GM23338 (cell line): ENCODE results near the gene ZNF148. TPM values are rescaled to one million over a fixed set of nuclear protein-coding genes. Genes with fewer than 3 reads are reported as not detected.
"Not testable (repeated sequence)": the region's sequence is repeated elsewhere in the genome, so short reads cannot be mapped to it uniquely, and the experiment has no call there.

ENCODE experiments used
- ATAC-seq: fragments of 200-7000 bp; cut with Tn5 transposase; 3 replicates; pipeline ENCODE4 v1.9.1; 2020
- DNase-seq: peaks from one replicate; pipeline ENCODE4 v3.0.0-alpha.2; 2015; ENCODE audit warnings: low spot score
- H2AFZ ChIP-seq: fragments of 200-600 bp; sonication (generic); 2 replicates; pipeline ENCODE4 v1.8.0; 2016; ENCODE audit warnings: antibody characterized with exemption, mild to moderate bottlenecking, moderate library complexity
- H3F3A ChIP-seq: fragments of 200-600 bp; sonication (generic); replicated peaks from 2 replicates; pipeline ENCODE4 v1.8.0; 2017; ENCODE audit warnings: antibody characterized with exemption, mixed run types, low read depth
- H3K27ac ChIP-seq: fragments of 200-600 bp; sonication (generic); 2 replicates; pipeline ENCODE4 v1.6.1; 2016; ENCODE audit warnings: low read depth
- H3K27me3 ChIP-seq: fragments of 200-600 bp; sonication (generic); 2 replicates; pipeline ENCODE4 v1.8.0; 2016; ENCODE audit warnings: mild to moderate bottlenecking, mixed run types, moderate library complexity; ENCODE audit not compliant: insufficient read depth
- H3K36me3 ChIP-seq: fragments of 200-600 bp; sonication (generic); 2 replicates; pipeline ENCODE4 v1.8.0; 2016; ENCODE audit warnings: mild to moderate bottlenecking; ENCODE audit not compliant: insufficient read depth
- H3K4me1 ChIP-seq: fragments of 200-600 bp; sonication (generic); 2 replicates; pipeline ENCODE4 v1.8.0; 2016; ENCODE audit warnings: mild to moderate bottlenecking, moderate library complexity; ENCODE audit not compliant: insufficient read depth
- H3K4me2 ChIP-seq: fragments of 200-600 bp; sonication (generic); 2 replicates; pipeline ENCODE4 v1.7.1; 2017; ENCODE audit warnings: mixed run types
- H3K4me3 ChIP-seq: fragments of 200-600 bp; sonication (generic); 2 replicates; pipeline ENCODE4 v1.6.1; 2016; ENCODE audit warnings: mixed run types
- H3K79me2 ChIP-seq: fragments of 200-600 bp; sonication (generic); replicated peaks from 2 replicates; pipeline ENCODE4 v1.8.0; 2017; ENCODE audit warnings: mild to moderate bottlenecking; ENCODE audit not compliant: insufficient read depth
- H3K9me2 ChIP-seq: fragments of 200-600 bp; sonication (generic); 2 replicates; pipeline ENCODE4 v1.8.0; 2017; ENCODE audit not compliant: insufficient read depth
- H4K20me1 ChIP-seq: fragments of 200-600 bp; sonication (generic); replicated peaks from 2 replicates; pipeline ENCODE4 v1.8.0; 2017; ENCODE audit warnings: mild to moderate bottlenecking; ENCODE audit not compliant: insufficient read depth
- H3K27ac Mint-ChIP-seq: 2 replicates; pipeline ENCODE4 v1.8.0; 2020; ENCODE audit warnings: inconsistent platforms, mild to moderate bottlenecking, moderate library complexity, mixed read lengths
- H3K27me3 Mint-ChIP-seq: 3 replicates; pipeline ENCODE4 v1.8.0; 2022; ENCODE audit warnings: low read depth, mild to moderate bottlenecking, moderate library complexity, mixed read lengths, inconsistent platforms; ENCODE audit not compliant: insufficient read depth, poor library complexity
- H3K36me3 Mint-ChIP-seq: 3 replicates; pipeline ENCODE4 v1.8.0; 2021; ENCODE audit warnings: low read depth, mild to moderate bottlenecking, inconsistent platforms, moderate library complexity, mixed read lengths
- H3K4me1 Mint-ChIP-seq: 3 replicates; pipeline ENCODE4 v1.8.0; 2020; ENCODE audit warnings: mild to moderate bottlenecking, inconsistent platforms, mixed read lengths
- H3K4me3 Mint-ChIP-seq: 3 replicates; pipeline ENCODE4 v1.8.0; 2021; ENCODE audit warnings: moderate library complexity, mild to moderate bottlenecking, inconsistent platforms, mixed read lengths
- H3K9me3 Mint-ChIP-seq: 3 replicates; pipeline ENCODE4 v1.8.0; 2020; ENCODE audit warnings: moderate library complexity, mild to moderate bottlenecking, inconsistent platforms, mixed read lengths
- CREB1 ChIP-seq: fragments of 250-450 bp; sonication (Bioruptor Pico); IDR thresholded peaks from 2 replicates; pipeline ENCODE4 v1.5.0; 2020; ENCODE audit warnings: low read depth, mild to moderate bottlenecking, moderate library complexity
- JUNB ChIP-seq: IDR thresholded peaks from one replicate; pipeline ENCODE4 v1.6.1; 2016; ENCODE audit warnings: antibody characterized with exemption; ENCODE audit not compliant: unreplicated experiment
- NANOG ChIP-seq: IDR thresholded peaks from 2 replicates; pipeline ENCODE4 v1.6.1; 2016; ENCODE audit warnings: antibody characterized with exemption, borderline replicate concordance
- STAT1 ChIP-seq: IDR thresholded peaks from one replicate; pipeline ENCODE4 v1.6.1; 2016; ENCODE audit warnings: antibody characterized with exemption; ENCODE audit not compliant: unreplicated experiment
- ZNF114 ChIP-seq: fragments of 250-450 bp; sonication (Bioruptor Pico); IDR thresholded peaks from 2 replicates; pipeline ENCODE4 v1.5.0; 2020; ENCODE audit warnings: mild to moderate bottlenecking, moderate library complexity
- ZNF331 ChIP-seq: fragments of 250-450 bp; sonication (Bioruptor Pico); IDR thresholded peaks from 2 replicates; pipeline ENCODE4 v1.5.0; 2020; ENCODE audit warnings: low read depth, mild to moderate bottlenecking, moderate library complexity
- polyA plus RNA-seq: library from polyadenylated mRNA; unstranded; fragments of >200 nt; fragmentation: Nextera tagmentation; extraction: Ambion mirVana; gene quantifications from 2 replicates; pipeline ENCODE4 v1.2.1, GENCODE V29; 2016
- total RNA-seq: library from RNA; depleted of rRNA; stranded (reverse); fragments of >200 nt; shearing (Covaris generic); gene quantifications from 2 replicates; pipeline ENCODE4 v1.2.3, GENCODE V29; 2014
- TF ChIP-seq, protein P1 (sequence below), 2 experiments: fragments of 200-600 bp in 1 of 2; sonication (generic) in 1 of 2; conservative IDR thresholded peaks; 2 replicates each; pipeline versions ENCODE4 v1.5.1 to v1.6.1; 2016 to 2017; ENCODE audit warnings: antibody characterized with exemption in 2 of 2, low read depth in 2 of 2, mild to moderate bottlenecking in 2 of 2, moderate library complexity in 1 of 2
- TF ChIP-seq, protein P2 (sequence below): IDR thresholded peaks from one replicate; pipeline ENCODE4 v1.6.1; 2018; ENCODE audit warnings: antibody characterized with exemption; ENCODE audit not compliant: unreplicated experiment
- TF ChIP-seq, protein P3 (sequence below): IDR thresholded peaks from 2 replicates; pipeline ENCODE4 v1.6.1; 2016; ENCODE audit warnings: antibody characterized with exemption

ZNF148 gene
- total and polyA plus RNA-seq, 2 experiments from 2014 or later: 13.9 to 16.9 TPM

DNA sequence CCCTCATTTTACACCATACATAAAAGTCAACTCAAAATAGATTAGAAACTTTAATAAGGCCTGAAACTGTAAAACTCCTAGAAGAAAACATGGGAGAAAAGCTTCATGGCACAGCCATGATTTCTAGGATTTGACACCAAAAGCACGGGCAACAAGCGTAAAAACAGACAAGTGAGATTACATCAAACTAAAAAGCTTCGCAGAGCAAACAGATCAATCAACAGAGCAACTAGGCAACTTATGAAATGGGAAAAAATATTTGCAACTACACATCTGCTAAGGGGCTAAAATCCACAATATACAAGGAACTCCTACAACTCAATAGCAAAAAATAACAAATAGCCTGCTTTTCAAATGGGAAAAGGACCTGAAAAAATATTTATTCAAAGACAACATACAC is 26.1 kb downstream of the ZNF148 start (continued):
- TF ChIP-seq, protein P1, sequence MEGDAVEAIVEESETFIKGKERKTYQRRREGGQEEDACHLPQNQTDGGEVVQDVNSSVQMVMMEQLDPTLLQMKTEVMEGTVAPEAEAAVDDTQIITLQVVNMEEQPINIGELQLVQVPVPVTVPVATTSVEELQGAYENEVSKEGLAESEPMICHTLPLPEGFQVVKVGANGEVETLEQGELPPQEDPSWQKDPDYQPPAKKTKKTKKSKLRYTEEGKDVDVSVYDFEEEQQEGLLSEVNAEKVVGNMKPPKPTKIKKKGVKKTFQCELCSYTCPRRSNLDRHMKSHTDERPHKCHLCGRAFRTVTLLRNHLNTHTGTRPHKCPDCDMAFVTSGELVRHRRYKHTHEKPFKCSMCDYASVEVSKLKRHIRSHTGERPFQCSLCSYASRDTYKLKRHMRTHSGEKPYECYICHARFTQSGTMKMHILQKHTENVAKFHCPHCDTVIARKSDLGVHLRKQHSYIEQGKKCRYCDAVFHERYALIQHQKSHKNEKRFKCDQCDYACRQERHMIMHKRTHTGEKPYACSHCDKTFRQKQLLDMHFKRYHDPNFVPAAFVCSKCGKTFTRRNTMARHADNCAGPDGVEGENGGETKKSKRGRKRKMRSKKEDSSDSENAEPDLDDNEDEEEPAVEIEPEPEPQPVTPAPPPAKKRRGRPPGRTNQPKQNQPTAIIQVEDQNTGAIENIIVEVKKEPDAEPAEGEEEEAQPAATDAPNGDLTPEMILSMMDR (conservative IDR thresholded peaks at IDR 0.05; ENCODE audit: low read depth in 2 of 2): no peak
- TF ChIP-seq JUNB: no peak
- no peak for TF ChIP-seq ZNF114
- TF ChIP-seq, protein P2, sequence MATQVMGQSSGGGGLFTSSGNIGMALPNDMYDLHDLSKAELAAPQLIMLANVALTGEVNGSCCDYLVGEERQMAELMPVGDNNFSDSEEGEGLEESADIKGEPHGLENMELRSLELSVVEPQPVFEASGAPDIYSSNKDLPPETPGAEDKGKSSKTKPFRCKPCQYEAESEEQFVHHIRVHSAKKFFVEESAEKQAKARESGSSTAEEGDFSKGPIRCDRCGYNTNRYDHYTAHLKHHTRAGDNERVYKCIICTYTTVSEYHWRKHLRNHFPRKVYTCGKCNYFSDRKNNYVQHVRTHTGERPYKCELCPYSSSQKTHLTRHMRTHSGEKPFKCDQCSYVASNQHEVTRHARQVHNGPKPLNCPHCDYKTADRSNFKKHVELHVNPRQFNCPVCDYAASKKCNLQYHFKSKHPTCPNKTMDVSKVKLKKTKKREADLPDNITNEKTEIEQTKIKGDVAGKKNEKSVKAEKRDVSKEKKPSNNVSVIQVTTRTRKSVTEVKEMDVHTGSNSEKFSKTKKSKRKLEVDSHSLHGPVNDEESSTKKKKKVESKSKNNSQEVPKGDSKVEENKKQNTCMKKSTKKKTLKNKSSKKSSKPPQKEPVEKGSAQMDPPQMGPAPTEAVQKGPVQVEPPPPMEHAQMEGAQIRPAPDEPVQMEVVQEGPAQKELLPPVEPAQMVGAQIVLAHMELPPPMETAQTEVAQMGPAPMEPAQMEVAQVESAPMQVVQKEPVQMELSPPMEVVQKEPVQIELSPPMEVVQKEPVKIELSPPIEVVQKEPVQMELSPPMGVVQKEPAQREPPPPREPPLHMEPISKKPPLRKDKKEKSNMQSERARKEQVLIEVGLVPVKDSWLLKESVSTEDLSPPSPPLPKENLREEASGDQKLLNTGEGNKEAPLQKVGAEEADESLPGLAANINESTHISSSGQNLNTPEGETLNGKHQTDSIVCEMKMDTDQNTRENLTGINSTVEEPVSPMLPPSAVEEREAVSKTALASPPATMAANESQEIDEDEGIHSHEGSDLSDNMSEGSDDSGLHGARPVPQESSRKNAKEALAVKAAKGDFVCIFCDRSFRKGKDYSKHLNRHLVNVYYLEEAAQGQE: no peak
- no peak for TF ChIP-seq NANOG
- no peak for TF ChIP-seq CREB1 (CRISPR knock-in tag)
- TF ChIP-seq, protein P3, sequence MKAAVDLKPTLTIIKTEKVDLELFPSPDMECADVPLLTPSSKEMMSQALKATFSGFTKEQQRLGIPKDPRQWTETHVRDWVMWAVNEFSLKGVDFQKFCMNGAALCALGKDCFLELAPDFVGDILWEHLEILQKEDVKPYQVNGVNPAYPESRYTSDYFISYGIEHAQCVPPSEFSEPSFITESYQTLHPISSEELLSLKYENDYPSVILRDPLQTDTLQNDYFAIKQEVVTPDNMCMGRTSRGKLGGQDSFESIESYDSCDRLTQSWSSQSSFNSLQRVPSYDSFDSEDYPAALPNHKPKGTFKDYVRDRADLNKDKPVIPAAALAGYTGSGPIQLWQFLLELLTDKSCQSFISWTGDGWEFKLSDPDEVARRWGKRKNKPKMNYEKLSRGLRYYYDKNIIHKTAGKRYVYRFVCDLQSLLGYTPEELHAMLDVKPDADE: no peak

DNA sequence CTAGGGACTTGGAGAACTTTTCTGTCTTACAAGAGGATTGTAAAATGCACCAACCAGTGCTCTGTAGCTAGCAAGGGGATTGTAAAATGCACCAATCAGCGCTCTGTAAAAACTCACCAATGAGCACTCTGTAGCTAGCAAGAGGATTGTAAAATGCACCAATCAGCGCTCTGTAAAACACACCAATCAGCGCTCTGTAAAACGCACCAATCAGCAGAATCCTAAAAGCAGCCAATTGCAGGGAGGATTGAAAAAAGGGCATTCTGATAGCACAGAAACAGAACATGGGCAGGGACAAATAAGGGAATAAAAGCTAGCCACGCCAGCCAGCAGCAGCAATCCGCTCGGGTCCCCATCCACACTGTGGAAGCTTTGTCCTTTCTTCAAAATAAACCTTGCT is 31.8 kb downstream of the ZNF148 start:
- not testable (repeated sequence) for H3K4me1 Mint-ChIP-seq, H4K20me1 ChIP-seq, H3K4me3 Mint-ChIP-seq, DNase-seq, H3K4me1 ChIP-seq, H3K27me3 ChIP-seq, ATAC-seq, H3K4me3 ChIP-seq, H3K27ac ChIP-seq, H3F3A ChIP-seq, H3K36me3 ChIP-seq, H3K9me2 ChIP-seq, H3K27me3 Mint-ChIP-seq, H2AFZ ChIP-seq, H3K27ac Mint-ChIP-seq, H3K4me2 ChIP-seq
- Mint-ChIP-seq H3K36me3 (peaks cover 42% of the 10 kb centered on the region), H3K9me3 (peaks cover 29% of the 10 kb centered on the region)
- H3K79me2 ChIP-seq: peaks cover 99% of the 10 kb centered on the region

DNA sequence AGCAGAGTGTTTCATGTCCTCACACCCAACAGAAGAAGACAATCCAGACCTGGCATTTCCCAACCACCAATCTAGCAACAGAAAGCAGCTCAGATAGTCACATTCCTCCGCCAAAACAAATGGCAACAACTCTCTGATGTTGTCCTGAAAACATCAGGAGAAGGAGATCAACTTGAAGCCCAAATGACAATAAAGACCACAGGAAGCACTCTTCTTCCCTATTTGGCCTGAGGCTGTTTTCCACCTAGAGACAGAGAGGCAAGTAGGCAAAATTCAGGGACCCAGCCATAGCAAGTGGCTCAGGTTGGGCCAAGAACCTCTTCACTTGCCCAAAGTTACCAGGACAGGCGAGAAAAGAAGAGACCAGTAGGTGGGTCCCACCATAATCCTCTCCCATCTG is 35.0 kb downstream of the ZNF148 start:
- no peak overlapping the region for H3K4me3 ChIP-seq
- no peaks in the 10 kb centered on the region for H3K27me3 ChIP-seq
- H3F3A ChIP-seq: no peaks in the 10 kb centered on the region
- DNase-seq: no peak
- H3K36me3 ChIP-seq: no peaks in the 10 kb centered on the region
- Mint-ChIP-seq H3K27me3 (no peaks in the 10 kb centered on the region), H3K36me3 (peaks cover 28% of the 10 kb centered on the region), H3K4me3 (no peak overlapping the region), H3K27ac (no peak overlapping the region), H3K9me3 (peaks cover 18% of the 10 kb centered on the region), H3K4me1 (peaks cover 4% of the 10 kb centered on the region; the same call in 1 of the 3 replicates)
- no peak overlapping the region for H3K4me2 ChIP-seq
- no peak overlapping the region for H3K27ac ChIP-seq
- no peak overlapping the region for H2AFZ ChIP-seq
- no peaks in the 10 kb centered on the region; the same call in 1 of the 2 replicates for H3K4me1 ChIP-seq
- H3K79me2 ChIP-seq: peaks cover 98% of the 10 kb centered on the region
- H3K9me2 ChIP-seq: no peaks in the 10 kb centered on the region
- peaks cover 4% of the 10 kb centered on the region for H4K20me1 ChIP-seq
- no peak for ATAC-seq
- TF ChIP-seq, protein P2: no peak
- TF ChIP-seq ZNF114: no peak
- no peak for TF ChIP-seq ZNF331 (CRISPR knock-in tag)
- TF ChIP-seq CREB1 (CRISPR knock-in tag): no peak
- TF ChIP-seq NANOG: no peak
- TF ChIP-seq STAT1: no peak
